ENCODE results near the gene GATA2.

GRCh38 chr3:128455786-128456748 lies 36.9 kb downstream of the GATA2 start:
- TF ChIP-seq CTCF (IDR thresholded peaks at IDR 0.05) (no peak), POLR2AphosphoS5 (IDR thresholded peaks at IDR 0.05) (no peak)

All from suprapubic skin (tissue), 3 donors.